Skin epidermis (tissue), 12 donors: Measurements from ENCODE around the gene UBASH3B.
"Not testable (repeated sequence)": the region's sequence is repeated elsewhere in the genome, so short reads cannot be mapped to it uniquely, and the experiment has no call there.

Source experiments
- H3K27ac ChIP-seq, 21 experiments: fragments of 200-600 bp; sonication (generic) in 11 of 21; one replicate each; pipeline ENCODE4 v1.5.0; 2020; ENCODE audit warnings: mild to moderate bottlenecking in 3 of 21, inconsistent platforms in 2 of 21, moderate library complexity in 2 of 21
- H3K4me3 ChIP-seq, 7 experiments: fragments of 200-600 bp; sonication (generic) in 2 of 7; one replicate each; pipeline ENCODE4 v1.5.0; 2020; ENCODE audit warnings: inconsistent platforms in 2 of 7, mild to moderate bottlenecking in 2 of 7, moderate library complexity in 1 of 7

Gene UBASH3B

GRCh38 chr11:122655527-122656072 is at the start of gene UBASH3B:
UBASH3B (plus strand) TSS chr11:122655722; CDS start chr11:122656050, 328 bp downstream.
- H3K27ac ChIP-seq, result peak within 1 kb of the TSS; percentile 73 to 94 (median 89)
- peak within 1 kb of the TSS; percentile 54 to 93 (median 81) for H3K4me3 ChIP-seq

- H3K27ac ChIP-seq, H3K4me3 ChIP-seq: not testable (repeated sequence)
Measured at GRCh38 chr11:122607162-122607561, 48.4 kb upstream of the UBASH3B start.

GRCh38 chr11:122612123-122612824 is 43.2 kb upstream of the UBASH3B start:
- H3K4me3 ChIP-seq, result no peak overlapping the region
- H3K27ac ChIP-seq, result no peak overlapping the region

- Histone ChIP-seq H3K4me3 (no peak overlapping the region), H3K27ac (no peak overlapping the region)
Measured at GRCh38 chr11:122616718-122617117, 38.8 kb upstream of the UBASH3B start.

GRCh38 chr11:122617297-122617696 is 38.2 kb upstream of the UBASH3B start:
- H3K4me3 ChIP-seq, result no peak overlapping the region
- no peak overlapping the region for H3K27ac ChIP-seq

DNA sequence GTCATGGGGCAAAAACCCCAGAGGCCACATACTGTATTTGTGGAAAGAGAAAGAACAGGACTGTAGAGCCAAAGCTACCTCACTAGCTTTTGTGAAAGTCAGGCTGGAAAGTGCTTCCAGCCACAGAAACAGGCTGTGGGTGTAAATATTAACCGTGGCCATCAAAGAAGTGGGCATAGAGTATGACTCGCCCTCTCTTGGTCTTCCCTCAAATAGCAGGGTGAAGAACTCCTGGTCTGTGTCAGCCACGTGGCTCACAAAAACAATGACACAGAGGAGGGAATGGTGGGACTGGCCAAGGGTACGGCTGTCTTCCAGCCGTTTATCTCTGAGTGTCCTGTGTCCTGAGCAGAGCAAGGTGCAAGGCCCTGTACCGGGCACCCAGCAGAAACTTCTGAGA is 37.6 kb upstream of the UBASH3B start:
- no peak overlapping the region for H3K27ac ChIP-seq

GRCh38 chr11:122618927-122619326 is 36.6 kb upstream of the UBASH3B start:
- no peak overlapping the region for H3K4me3 ChIP-seq
- no peak overlapping the region for H3K27ac ChIP-seq

More for the DNA sequence above, 37.6 kb upstream of the UBASH3B start:
- H3K4me3 ChIP-seq, result no peak overlapping the region

- Histone ChIP-seq H3K27ac (no peak overlapping the region), H3K4me3 (no peak overlapping the region)
Measured at GRCh38 chr11:122619757-122620156, 35.8 kb upstream of the UBASH3B start.

GRCh38 chr11:122625501-122625900 is 30.0 kb upstream of the UBASH3B start:
- not testable (repeated sequence) for H3K4me3 ChIP-seq, H3K27ac ChIP-seq

DNA sequence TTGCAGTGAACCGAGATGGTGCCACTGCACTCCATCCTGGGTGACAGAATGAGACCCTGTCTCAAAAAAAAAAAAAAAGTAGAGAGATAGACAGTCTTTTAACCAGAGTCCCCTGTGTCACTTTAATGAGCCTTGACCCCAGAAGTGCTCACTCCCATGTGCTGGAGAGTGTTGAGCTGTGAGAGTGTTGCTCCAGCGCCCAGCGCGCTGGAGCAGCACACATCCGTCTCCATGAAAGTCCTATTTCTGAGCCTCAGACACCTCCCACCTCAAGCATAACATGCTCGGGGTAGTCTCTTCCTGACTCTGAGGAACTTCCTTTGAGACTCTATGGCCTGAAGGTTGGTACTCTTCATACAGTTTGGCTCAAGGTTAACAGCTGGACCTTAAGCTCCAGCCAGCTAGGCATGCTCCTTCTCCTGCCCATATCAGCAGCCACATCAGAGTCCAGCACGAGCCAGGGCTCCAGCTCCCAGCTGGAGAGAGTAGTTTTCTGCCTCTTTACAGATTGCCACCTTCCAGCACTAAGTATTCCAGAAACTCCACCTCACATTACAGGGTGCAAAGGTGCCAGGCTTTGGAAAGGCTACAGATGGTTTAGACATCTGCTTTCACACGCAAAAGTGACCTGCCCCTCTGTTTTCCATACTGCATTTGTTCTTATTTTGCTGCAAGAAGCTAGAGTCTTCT is 29.4 kb upstream of the UBASH3B start:
- H3K4me3 ChIP-seq, result no peak overlapping the region

DNA sequence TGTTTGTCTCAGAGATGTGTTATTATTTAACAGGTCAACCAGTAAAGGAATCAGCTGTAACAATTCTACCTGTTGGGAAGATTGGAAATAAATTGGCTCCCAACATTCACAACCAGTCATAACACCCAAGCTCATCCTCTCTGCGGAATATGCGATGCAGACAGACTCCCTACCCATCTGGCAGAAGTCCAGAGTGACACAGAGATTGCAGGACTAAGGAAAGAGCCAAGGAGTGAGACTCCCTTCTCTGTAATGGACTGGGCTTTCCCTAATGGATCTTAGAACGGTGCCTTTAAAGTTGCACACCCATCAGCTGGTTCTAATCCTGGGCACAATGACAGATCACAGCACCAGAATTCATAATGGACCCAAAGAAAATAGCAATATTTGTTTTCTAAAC is 27.8 kb upstream of the UBASH3B start:
- Histone ChIP-seq H3K27ac (no peak overlapping the region), H3K4me3 (no peak overlapping the region)

More for the DNA sequence above, 29.4 kb upstream of the UBASH3B start:
- H3K27ac ChIP-seq, result no peak overlapping the region

- no peak overlapping the region for H3K4me3 ChIP-seq
- no peak overlapping the region for H3K27ac ChIP-seq
Measured at GRCh38 chr11:122628810-122629555, 26.5 kb upstream of the UBASH3B start.

- Histone ChIP-seq H3K4me3 (no peak overlapping the region), H3K27ac (no peak overlapping the region)
Measured at GRCh38 chr11:122632181-122632824, 23.2 kb upstream of the UBASH3B start.

DNA sequence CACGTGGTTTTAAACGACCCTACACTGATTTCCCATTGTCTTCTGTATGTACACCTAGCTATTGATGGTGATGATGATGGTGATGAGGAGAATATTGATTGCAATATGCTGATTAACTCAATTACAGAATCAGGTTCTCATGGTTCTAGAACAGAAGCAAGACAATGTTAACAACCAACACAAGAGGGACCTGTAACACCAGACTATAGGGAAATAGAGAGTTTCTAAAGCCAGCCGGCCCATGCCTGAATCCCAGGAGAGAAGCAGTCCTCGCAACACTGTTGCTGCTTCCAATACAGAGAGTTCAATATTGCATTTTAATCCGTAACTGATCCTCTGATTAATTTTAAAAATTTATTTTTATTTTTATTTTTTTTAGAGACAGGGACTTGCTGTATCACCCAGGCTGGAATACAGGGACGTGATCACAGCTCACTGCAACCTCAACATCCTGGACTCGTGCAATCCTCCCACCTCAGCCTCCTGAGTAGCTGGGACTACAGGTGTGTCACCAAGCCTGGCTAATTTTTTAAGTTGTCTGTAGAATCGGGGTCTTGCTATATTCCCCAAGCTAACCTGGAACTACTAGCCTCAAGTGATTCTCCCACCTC is 22.2 kb upstream of the UBASH3B start:
- Histone ChIP-seq H3K4me3 (no peak overlapping the region), H3K27ac (no peak overlapping the region)

- no peak overlapping the region for H3K4me3 ChIP-seq
- H3K27ac ChIP-seq, result peak overlapping the region in 1 of 21 experiments; percentile 51
Measured at GRCh38 chr11:122634501-122634900, 21.0 kb upstream of the UBASH3B start.

DNA sequence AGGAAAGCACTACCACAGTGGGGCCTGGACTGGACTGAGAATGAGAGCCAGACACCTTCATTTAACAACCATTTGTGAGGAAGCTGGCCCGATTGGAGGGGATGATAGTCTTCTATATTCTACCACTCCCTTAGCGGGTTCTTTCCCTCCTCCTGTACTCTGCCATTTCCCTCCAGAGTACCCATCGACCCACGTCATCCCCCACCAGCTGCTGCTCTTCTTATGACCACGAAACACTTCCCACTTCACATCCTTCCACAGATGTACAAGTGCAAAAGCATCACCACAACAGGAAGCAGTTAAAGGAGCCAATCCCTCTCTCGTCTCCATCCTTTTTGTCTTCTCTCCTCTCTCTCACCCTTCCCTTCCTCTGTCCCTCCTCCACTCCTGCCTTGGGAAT is 18.0 kb upstream of the UBASH3B start:
- Histone ChIP-seq H3K27ac (no peak overlapping the region), H3K4me3 (no peak overlapping the region)

GRCh38 chr11:122642472-122642922 is 13.0 kb upstream of the UBASH3B start:
- Histone ChIP-seq H3K27ac (no peak overlapping the region), H3K4me3 (no peak overlapping the region)

GRCh38 chr11:122642971-122643370 is 12.6 kb upstream of the UBASH3B start:
- Histone ChIP-seq H3K4me3 (no peak overlapping the region), H3K27ac (no peak overlapping the region)

DNA sequence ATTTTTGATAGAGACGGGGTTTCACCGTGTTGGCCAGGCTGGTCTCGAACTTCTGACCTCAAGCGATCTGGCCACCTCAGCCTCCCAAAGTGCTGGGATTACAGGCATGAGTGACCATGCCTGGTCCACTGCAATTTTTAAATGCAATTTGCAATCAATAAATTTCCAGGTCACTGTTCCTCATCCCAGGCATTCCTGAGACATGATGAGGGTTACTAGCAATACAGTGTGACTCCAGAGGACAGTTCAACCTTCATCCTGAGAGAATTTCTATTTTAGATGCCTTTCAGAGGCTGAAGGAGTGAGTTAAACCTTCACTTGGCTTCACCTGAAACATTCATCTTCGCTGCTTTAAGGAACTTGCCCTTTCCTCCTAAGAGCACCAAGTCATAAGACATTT is 9.7 kb upstream of the UBASH3B start:
- H3K27ac ChIP-seq, result no peak overlapping the region
- no peak overlapping the region for H3K4me3 ChIP-seq
